SKM-1 treated with dmso at 0.1 percent for 144 hours (cell line): ENCODE measurements around the gene CASP10.
"Not testable (repeated sequence)": the region's sequence is repeated elsewhere in the genome, so short reads cannot be mapped to it uniquely, and the experiment has no call there.

Experiments
- DNase-seq: peaks from one replicate; lab custom pipeline; 2025; ENCODE audit not compliant: unreplicated experiment; lab: John Stamatoyannopoulos, UW

CASP10 gene

DNA sequence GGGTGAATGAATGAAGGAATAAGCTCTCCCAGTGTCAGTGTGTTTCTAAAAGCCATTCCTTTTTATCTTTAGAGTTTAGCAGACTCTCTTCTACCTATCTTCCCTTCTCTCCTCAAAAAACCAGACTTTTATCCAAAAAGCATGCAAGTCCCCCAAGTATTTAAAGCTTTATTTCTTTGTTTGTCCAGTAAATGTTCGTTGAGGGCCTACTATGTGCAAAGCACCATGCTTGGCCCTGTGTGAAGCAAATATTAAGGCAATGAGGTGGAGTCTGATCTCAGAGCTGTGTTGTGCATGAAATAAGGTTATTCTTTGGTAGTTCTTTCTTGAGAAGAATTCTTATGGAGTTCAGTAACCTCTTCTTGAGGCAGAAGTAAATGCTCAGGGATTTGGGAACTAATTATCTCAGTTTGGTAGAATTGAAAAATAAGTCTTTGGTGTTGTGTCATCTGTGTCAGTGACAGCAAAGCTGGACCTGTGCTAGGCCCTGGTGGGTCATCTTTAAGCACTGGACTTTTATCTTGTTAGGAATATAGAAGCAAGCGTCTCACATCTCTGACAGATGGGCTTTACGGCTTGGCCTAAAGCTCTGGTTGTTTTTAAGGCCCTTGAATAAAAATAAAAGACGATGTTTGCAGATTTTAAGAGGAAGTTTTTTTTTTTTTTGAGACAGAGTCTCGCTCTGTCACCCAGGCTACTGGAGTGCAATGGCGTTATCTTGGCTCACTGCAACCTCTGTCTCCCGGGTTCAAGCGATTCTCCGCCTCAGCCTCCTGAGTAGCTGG is 28.1 kb upstream of the CASP10 start:
- no peak for DNase-seq

DNA sequence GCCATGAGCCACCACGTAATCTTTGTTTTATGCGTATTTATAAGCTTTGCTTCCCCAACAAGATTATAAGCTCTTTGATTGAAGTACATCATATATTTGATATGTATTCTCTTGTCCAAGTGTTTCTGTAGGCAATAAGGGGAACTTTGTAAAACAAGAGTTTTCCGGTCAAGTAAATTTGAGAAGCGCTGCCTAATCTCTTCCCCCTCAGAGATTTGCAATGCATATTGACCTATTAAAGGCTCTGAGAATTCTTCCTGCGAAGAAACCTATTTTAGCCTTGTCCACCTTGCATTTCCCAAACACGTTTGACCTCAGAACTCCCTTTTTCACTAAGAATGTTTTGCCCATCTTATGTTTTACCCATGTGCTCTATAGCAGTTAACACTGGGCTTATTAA is 26.9 kb upstream of the CASP10 start:
- no peak for DNase-seq

DNA sequence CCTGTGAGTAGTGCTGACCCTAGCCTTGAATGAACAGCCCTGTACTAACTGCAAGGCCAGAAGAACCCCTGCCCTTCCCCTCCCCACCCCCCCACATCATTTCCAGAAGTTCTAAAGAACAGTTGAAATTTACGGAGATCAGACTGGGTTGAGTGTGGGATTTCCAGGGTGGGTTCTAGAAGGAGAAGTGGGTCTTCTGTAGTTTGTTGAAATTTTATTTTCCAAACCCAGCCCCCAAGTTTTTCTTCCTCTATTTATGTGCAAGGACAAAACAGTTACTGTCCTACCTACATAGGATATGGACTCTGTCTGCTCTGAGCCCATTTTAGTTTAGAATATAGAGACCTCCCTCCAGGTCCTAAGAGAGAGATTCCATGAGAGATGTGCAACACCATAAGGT is 26.3 kb upstream of the CASP10 start:
- DNase-seq: no peak

DNA sequence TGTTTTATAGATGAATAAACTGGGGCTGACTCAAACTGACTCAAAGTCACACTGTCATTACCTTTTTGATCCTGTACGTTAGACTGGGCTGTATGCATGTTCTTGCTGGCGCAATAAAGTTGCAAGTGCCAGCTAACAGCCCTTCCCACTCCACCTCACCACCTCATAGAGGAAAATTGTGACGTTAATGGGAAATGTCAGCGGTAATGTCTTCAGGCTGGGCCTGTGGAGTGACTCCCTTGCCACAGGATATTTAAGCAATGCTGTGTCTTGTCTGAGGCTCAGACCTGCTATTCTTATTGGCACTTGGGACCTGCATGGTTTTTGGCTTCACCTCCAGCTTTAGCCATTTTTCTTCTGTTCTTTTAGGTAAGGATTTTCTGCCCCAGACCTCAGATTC is 25.2 kb upstream of the CASP10 start:
- DNase-seq: peak; percentile 51

DNA sequence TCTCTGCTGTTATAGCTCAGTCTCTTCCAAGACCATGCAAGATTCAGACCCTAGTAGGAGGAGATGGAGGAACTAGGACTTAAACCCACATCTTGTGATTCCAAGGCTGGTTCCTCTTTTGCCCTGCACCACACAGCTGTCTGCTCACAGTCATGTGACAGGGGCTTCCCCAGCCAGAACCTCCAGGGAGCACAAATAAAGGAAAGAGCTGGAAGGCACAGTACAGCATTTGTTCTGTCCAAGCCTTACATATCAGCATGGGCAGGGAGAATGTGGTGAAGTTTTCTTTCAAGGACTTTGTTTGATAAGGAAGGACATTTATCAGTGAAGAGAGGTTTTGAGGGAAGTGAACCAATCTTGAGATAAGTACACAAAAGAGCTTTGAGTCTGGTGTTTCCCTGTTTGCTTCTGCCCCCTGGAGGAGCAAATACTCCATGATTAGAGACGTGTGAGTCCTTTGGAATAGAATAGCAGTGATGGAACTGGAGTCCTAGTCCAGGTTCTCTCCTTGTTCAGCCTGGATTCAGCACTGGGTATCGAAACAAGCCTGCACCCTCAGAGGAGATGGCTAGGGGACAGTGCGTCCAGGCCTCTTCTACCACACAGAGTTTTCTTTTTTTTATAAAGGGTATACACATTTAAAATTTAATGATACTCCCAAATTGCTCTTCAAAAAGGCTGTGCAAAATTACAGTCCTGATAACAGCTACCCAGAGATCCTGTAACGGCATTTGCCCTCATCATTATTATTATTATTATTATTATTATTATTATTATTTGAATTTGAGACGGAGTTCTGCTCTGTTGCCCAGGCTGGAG is 24.6 kb upstream of the CASP10 start:
- peak; percentile 93 for DNase-seq

DNA sequence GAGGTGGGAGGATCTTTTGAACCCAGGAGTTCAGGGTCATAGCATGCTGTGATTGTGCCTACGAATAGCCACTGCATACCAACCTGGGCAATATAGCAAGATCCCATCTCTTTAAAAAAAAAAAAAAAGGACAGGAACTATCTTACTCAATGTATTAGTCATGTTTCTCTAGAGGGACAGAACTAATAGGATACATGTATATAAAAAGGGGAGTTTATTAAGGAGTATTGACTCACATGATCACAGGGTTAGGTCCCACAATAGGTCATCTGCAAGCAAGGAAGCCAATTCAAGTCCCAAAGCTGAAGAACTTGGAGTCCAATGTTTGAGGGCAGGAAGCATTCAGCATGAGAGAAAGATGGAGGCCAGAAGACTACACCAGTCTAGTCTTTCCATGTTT is 18.8 kb upstream of the CASP10 start:
- DNase-seq: no peak

DNA sequence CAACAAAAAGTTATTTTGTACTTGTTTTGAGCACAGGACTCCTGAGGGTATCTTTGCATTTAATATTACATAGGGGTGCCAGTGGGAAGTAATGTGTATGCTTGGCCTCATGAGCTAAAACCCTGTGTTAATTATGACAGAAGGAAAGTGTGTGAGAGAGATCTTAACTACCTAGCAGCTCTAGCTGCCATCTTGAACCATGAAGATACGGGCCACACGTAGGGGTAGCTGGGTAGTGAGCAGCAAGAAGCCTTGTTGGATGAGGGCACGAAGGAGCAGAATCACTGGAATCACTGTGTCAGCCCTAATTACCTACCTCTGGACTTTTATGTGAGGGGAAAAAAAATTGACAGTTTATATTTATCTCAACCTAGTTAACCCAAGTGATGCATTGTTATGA is 15.4 kb upstream of the CASP10 start:
- DNase-seq: no peak

DNA sequence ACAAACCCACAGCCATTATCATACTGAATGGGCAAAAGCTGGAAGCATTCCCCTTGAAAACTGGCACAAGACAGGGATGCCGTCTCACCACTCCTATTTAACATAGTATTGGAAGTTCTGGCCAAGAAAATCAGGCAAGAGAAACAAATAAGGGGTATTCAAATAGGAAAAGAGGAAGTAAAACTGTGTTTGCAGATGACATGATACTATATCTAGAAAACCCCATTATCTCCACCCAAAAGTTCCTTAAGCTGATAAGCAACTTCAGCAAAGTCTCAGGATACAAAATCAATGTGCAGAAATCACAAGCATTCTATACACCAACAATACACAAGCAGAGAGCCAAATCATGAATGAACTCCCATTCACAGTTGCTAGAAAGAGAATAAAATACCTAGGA is 14.4 kb upstream of the CASP10 start:
- DNase-seq: not testable (repeated sequence)

DNA sequence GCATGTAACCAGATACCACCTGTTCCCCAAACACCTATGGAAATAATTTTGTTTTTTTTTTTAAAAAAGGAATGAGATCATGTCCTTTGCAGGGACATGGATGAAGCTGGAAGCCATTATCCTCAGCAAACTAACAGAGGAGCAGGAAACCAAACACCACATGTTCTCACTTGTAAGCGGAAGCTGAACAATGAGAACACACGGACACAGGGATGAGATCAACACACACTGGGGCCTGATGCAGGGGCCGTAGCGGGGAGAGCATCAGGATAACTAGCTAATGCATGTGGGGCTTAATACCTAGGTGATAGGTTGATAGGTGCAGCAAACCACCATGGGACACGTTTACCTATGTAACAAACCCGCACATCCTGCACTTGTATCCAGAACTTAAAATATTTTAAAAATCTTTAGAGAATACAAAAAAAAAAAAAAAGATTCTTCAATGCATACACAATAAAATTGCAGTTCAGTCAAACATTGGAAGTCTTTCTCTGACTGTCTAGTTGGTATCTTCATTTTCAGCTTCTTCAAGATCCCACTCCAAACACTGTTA is 11.6 kb upstream of the CASP10 start:
- no peak for DNase-seq

DNA sequence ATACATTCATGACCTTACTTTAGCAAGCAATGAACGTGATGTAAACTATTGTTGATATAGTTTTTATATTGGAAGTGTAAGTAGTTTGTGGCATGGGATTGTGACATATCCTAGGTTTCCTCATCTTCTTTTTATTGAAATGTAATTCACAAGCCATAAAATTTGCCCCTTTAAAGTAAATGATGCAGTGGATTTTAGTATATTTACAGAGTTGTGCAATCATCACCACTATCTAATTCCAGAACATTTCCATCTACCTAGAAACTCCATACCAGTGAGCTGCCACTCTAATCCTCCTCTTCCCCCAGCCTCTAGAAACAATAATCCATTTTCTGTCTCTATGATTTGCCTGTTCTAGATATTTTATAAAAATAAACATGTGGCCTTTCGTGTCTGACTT is 10.7 kb upstream of the CASP10 start:
- DNase-seq: no peak

DNA sequence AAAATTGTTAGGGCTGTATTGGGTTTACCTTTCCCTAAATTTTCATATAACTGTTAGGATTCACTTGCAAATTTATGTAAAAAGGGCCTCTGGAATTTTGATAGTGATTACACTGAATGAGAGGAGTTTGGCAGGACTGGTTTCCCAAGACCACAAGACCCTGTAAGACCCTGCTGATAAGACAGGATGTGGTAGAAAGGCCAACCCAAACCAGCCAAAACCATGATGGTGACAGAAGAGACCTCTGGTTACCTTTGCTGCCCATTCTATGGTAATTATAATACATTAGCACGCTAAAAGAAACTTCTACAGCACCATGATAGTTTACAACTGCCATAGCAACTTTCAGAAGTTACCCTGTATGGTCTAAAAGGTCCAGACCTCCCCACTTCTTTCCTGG is 8.3 kb upstream of the CASP10 start:
- DNase-seq: no peak

DNA sequence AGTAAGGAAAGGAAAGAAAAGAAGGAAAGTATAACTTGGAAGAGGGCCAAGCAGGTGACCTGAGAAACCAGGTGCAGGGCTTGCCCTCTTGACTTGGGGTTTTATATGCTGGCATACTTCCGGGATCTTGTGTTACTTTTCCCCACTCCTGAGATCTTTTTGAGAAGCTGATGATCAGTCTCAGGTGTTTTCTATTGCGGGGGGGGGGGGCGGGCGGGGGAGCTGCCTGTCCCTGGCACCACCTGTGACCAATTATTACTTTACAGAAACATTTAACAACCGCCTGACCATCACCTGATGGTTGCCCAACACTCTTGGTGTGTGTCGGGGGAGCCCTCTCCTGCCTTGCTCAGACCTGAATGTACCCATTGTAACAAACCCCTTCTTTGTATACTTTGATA is 6.9 kb upstream of the CASP10 start:
- no peak for DNase-seq

DNA sequence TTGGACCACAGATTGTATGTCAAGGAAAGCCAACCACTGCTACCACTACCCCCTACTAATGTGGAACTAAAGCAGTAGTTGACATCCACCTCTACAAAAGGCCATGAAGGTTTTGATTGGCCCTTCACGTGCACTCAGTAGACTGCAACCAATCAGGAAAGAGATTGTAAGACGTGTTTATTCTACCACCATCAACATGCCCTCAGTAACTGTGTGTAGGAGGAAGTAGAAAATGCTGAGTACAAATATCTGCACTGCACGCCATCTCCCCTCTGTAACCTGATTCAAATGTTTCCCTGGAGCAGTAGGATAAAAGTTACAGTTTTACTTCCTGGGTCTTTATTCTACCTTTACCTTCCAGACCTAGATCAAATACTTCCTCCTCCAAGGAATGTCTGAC is 2.9 kb upstream of the CASP10 start:
- DNase-seq: no peak

DNA sequence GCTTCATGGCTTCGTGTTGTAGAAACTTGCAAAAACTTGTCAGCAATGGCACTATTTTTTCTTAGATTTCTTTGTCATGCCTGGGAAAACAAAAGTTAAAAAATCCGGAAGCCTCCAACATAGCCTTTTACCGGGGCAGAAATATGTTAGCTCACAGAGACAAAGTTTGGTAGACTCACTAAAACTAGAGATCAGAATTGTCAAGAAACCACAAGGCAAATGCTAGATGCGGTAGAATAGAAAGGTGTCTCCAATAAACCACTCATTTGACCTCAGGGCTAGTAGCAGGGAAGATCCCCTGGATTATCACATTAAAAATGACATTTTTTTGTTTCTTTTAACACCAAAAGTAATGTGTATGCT is 405 bp downstream of the CASP10 start:
- DNase-seq: no peak

DNA sequence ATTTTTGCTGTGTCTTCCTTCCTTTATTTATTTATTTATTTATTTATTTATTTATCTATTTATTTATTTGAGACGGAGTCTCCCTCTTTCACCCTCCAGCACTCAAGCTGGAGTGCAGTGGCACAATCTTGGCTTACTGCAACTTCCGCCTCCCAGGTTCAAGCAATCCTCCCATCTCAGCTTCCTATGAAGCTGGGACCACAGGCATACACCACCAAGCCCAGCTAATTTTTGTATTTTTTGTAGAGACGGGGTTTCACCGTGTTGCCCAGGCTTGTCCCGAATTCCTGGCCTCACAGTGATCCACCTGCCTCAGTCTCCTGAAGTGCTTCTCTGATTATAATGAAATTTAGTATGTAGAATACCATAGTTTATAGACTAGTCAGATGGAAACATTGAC is 894 bp downstream of the CASP10 start:
- DNase-seq: not testable (repeated sequence)

DNA sequence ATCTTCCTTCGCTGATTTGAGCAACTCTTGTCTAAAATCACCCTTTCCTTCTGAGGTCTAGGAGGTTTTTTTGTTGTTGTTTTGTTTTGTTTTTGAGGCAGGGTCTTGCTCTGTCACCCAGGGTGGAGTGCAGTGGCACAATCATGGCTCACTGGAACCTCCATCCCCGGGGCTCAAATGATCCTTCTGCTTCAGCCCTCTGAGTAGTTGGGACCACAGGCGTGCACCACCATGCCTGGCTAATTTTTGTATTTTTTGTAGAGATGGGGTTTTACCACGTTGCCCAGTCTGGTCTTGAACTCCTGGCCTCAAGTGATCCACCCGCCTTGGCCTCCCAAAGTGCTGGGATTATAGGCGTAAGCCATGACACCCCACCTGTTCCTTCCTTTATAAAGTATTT is 1.3 kb downstream of the CASP10 start:
- DNase-seq: not testable (repeated sequence)

DNA sequence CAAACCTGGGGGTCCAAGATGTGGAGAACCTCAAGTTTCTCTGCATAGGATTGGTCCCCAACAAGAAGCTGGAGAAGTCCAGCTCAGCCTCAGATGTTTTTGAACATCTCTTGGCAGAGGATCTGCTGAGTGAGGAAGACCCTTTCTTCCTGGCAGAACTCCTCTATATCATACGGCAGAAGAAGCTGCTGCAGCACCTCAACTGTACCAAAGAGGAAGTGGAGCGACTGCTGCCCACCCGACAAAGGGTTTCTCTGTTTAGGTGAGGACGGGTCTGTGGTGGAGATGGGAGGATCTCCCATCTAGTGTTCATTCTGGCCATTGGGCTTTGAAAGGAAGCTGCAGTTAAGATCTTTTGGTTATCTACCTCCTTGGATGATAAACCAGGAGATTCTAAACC is 2.9 kb downstream of the CASP10 start:
- DNase-seq: no peak

DNA sequence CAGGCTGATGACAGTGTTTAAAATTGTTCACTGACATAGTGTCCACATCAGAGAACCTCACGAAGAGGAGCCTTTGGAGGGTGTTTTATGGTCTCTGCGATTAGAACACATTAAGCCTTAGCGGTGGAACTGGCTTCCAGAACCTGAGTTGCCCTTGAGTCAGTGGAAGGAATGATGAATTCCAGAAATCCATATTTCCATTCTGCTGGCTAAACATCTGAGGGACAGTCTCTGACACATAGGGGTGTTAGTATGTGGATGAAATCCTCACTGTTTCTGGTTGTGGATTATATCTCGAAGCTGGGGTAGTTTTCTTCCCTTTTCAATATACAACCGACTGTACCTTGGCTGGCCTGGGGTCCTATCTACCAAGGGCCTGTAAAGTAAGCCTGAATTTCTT is 4.0 kb downstream of the CASP10 start:
- DNase-seq: no peak

DNA sequence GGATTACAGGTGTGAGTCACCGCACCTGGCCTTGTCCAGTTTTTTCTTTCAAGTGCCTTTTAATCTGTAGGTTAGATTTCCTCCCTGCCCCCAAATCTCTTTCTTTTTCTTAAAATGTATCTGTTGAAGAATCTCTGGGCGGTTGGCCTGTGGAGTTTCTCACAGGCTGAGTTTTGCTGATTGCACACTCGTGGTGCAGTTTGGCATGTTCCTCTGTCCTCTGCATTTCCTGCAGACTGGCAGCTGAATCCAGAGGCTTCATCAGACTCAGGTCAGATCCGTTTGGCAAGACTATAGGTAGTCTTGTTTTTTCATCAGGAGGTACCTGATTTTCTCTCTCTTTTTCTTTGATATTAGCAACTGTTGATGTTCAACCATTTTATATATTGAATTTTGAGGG is 5.5 kb downstream of the CASP10 start:
- DNase-seq: no peak

DNA sequence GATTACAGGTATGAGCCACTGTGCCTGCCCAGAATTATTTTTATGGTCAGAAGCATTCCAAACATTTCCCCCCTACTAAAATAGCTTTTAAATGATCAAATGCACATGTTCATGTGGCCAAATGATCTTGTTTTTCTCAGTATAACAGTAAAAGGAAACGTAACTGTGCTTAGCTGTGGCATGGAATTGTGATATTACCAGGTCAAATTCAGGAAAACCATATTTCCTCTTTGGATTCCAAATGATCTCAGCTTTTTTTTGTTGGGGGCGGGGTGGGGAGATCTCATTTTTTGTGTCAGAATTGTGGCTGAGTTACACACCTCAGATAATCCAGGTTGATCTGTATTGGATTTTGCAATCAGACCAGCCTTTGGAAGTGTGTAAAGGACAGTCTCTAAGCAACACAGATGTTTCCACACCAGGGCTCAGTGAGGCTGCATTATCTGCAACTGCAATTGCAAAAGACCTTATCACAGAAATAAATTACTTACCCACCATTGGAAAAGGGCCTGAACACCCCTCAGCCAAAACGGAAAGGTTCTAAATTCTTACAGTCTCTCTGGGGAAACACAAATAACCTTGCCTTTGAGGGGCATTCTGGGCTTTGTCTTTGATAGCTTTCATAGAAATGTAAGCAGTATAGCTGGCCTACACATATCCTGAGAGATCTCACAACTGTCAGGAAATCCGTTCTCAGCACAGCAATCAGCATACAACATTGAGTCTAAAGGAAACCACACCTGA is 8.4 kb downstream of the CASP10 start:
- DNase-seq: peak; percentile 44

DNA sequence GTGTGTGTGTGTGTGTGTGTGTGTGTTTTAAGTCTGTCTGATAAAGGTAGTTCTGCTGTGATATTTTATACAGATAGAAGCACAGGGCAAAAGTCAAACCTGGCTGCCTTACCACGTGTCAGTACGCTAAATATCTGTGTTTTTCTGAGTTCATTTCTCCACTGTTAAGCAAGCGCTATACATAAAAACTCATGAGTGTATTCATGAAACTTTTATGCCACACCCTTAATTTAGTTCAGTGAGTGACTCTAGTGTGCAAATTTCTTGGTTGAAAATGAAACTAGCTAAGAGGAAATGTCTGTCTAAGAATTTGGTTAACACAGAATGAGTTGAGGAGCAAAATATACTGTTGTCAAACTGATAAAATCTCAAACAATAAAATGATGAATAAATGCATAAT is 11.2 kb downstream of the CASP10 start:
- DNase-seq: no peak

DNA sequence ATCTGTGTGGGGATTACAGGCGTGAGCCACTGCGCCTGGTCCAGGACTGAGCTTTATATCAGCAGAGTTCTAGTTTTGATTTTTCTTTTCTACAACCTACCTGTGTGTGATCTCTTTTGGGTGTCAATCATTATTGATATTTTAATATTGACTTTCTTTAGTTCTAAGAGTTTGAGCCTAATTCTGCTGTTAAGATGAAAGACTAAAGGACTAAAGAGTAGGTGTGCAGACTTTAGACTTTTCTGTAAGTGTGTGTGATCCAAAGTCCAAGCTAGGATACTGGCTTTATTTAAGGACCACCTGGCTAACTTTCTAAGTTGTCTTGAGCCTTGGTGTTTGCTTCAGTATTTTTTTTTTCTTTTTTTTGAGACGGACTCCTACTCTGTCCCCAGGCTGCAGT is 12.4 kb downstream of the CASP10 start:
- no peak for DNase-seq
